C4-2B (cell line): ENCODE results near the gene PLEKHO1.

Experiments
- ZFX ChIP-seq: fragments of 450-650 bp; IDR thresholded peaks from 2 replicates; pipeline ENCODE4 v1.6.1; 2017
- TF ChIP-seq, protein P1 (sequence below): fragments of 450-650 bp; conservative IDR thresholded peaks from 2 replicates; pipeline ENCODE4 v1.5.1; 2017; ENCODE audit warnings: mild to moderate bottlenecking

DNA sequence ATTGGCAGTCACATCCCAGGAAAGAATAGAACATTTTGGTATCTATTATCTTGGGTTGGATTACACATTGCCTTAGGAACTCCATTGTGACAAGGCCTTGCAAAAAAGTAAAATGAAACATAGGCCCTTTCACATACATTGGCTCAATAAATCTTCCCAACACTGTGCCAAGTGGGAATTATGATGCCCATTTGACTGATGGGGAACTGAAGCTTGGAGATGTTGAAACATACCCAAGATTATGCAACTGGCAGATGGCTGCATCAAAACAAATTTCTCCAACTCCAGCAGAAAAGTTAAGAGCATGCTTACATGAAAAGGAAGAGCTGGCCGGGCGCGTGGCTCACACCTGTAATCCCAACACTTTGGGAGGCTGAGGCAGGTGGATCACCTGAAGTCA is 26.9 kb downstream of the PLEKHO1 start:
- TF ChIP-seq, protein P1, sequence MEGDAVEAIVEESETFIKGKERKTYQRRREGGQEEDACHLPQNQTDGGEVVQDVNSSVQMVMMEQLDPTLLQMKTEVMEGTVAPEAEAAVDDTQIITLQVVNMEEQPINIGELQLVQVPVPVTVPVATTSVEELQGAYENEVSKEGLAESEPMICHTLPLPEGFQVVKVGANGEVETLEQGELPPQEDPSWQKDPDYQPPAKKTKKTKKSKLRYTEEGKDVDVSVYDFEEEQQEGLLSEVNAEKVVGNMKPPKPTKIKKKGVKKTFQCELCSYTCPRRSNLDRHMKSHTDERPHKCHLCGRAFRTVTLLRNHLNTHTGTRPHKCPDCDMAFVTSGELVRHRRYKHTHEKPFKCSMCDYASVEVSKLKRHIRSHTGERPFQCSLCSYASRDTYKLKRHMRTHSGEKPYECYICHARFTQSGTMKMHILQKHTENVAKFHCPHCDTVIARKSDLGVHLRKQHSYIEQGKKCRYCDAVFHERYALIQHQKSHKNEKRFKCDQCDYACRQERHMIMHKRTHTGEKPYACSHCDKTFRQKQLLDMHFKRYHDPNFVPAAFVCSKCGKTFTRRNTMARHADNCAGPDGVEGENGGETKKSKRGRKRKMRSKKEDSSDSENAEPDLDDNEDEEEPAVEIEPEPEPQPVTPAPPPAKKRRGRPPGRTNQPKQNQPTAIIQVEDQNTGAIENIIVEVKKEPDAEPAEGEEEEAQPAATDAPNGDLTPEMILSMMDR: no peak
- TF ChIP-seq ZFX: no peak
